ENCODE data around the gene CORO7. TPM values are rescaled to one million over a fixed set of nuclear protein-coding genes. Genes with fewer than 3 reads are reported as not detected.
"Not testable (repeated sequence)": the region's sequence is repeated elsewhere in the genome, so short reads cannot be mapped to it uniquely, and the experiment has no call there.

Gene CORO7
- total and polyA plus RNA-seq, 5 donors, result 9.0 to 18.1 (median 15.8) TPM

- Histone ChIP-seq H3K27ac (ENCODE audit: low read length) (no peak overlapping the region), H3K27me3 (ENCODE audit: control insufficient read depth, insufficient read depth) (no peaks in the 10 kb centered on the region), H3K4me3 (ENCODE audit: low read length) (no peak overlapping the region), H3K4me1 (ENCODE audit: control insufficient read depth, insufficient read depth, low read length) (no peaks in the 10 kb centered on the region), H3K9me3 (ENCODE audit: control insufficient read depth, low read length) (no peaks in the 10 kb centered on the region)
- DNase-seq (peak in 2 of 3 donors; percentile 54 to 58), ATAC-seq (peak in 1 of 2 donors; percentile 5)
- 79% methylated on average over 10 of the region's 10 CpGs for WGBS
- intact Hi-C loops (cut with DNase I), result loop anchor here in 1 of 4 donors (10.0 kb wide), 1 partner anchor 54 kb away; no protein-coding TSS in a partner anchor
Measured at GRCh38 chr16:4338712-4339299, 77.6 kb downstream of the CORO7 start.

GRCh38 chr16:4338125-4338582 lies 78.2 kb downstream of the CORO7 start:
- peak in 1 of 2 donors; percentile 2 for ATAC-seq
- Histone ChIP-seq H3K4me1 (ENCODE audit: control insufficient read depth, insufficient read depth, low read length) (no peaks in the 10 kb centered on the region), H3K9me3 (ENCODE audit: control insufficient read depth, low read length) (no peaks in the 10 kb centered on the region), H3K27me3 (ENCODE audit: control insufficient read depth, insufficient read depth) (no peaks in the 10 kb centered on the region), H3K4me3 (ENCODE audit: low read length) (no peak overlapping the region), H3K27ac (ENCODE audit: low read length) (no peak overlapping the region)
- intact Hi-C loops (cut with DNase I), result loop anchor here in 1 of 4 donors (10.0 kb wide), 1 partner anchor 53 kb away; no protein-coding TSS in a partner anchor
- DNase-seq, result peak in 2 of 3 donors; percentile 50 to 58
- WGBS, result 82% methylated on average over 12 of the region's 12 CpGs

- intact Hi-C loops (cut with DNase I), result loop anchor here in 1 of 4 donors (10.0 kb wide), 1 partner anchor 53 kb away; no protein-coding TSS in a partner anchor
- Histone ChIP-seq H3K4me1 (ENCODE audit: control insufficient read depth, insufficient read depth, low read length) (no peaks in the 10 kb centered on the region), H3K27me3 (ENCODE audit: control insufficient read depth, insufficient read depth) (no peaks in the 10 kb centered on the region), H3K4me3 (ENCODE audit: low read length) (no peak overlapping the region), H3K9me3 (ENCODE audit: control insufficient read depth, low read length) (no peaks in the 10 kb centered on the region), H3K27ac (ENCODE audit: low read length) (no peak overlapping the region)
- ATAC-seq (peak in 1 of 2 donors; percentile 1), DNase-seq (peak in 2 of 3 donors; percentile 42 to 52)
- 77% methylated on average over 12 of the region's 12 CpGs for WGBS
Measured at GRCh38 chr16:4337540-4338088, 78.8 kb downstream of the CORO7 start.

GRCh38 chr16:4336701-4337539 lies 79.5 kb downstream of the CORO7 start:
- Histone ChIP-seq H3K27ac (ENCODE audit: low read length) (no peak overlapping the region), H3K4me3 (ENCODE audit: low read length) (no peak overlapping the region), H3K9me3 (ENCODE audit: control insufficient read depth, low read length) (no peaks in the 10 kb centered on the region), H3K27me3 (ENCODE audit: control insufficient read depth, insufficient read depth) (no peaks in the 10 kb centered on the region), H3K4me1 (ENCODE audit: control insufficient read depth, insufficient read depth, low read length) (no peaks in the 10 kb centered on the region)
- WGBS, result 88% methylated on average over 41 of the region's 41 CpGs
- ATAC-seq (no peak), DNase-seq (peak in 2 of 3 donors; percentile 26 to 48)
- intact Hi-C loops (cut with DNase I), result loop anchor here in 1 of 4 donors (10.0 kb wide), 1 partner anchor 52 kb away; no protein-coding TSS in a partner anchor

- intact Hi-C loops (cut with DNase I), result loop anchor here in 3 of 4 donors (5.0 to 10.0 kb wide), 2 partner anchors 48 to 50 kb away; no protein-coding TSS in a partner anchor
- H3K4me3 ChIP-seq (ENCODE audit: low read length), result no peak overlapping the region
- H3K27ac ChIP-seq (ENCODE audit: low read length), result no peak overlapping the region
- H3K4me1 ChIP-seq (ENCODE audit: control insufficient read depth, insufficient read depth, low read length), result no peaks in the 10 kb centered on the region
- DNase-seq (peak in 1 of 3 donors; percentile 60), ATAC-seq (no peak)
- H3K9me3 ChIP-seq (ENCODE audit: control insufficient read depth, low read length), result no peaks in the 10 kb centered on the region
- H3K27me3 ChIP-seq (ENCODE audit: control insufficient read depth, insufficient read depth), result no peaks in the 10 kb centered on the region
- 86% methylated on average over 32 of the region's 32 CpGs for WGBS
Measured at GRCh38 chr16:4334724-4335495, 81.5 kb downstream of the CORO7 start.

- not testable (repeated sequence) for H3K27me3 ChIP-seq (ENCODE audit: control insufficient read depth, insufficient read depth); ATAC-seq; H3K4me3 ChIP-seq (ENCODE audit: low read length); DNase-seq; H3K9me3 ChIP-seq (ENCODE audit: control insufficient read depth, low read length); H3K27ac ChIP-seq (ENCODE audit: low read length); H3K4me1 ChIP-seq (ENCODE audit: control insufficient read depth, insufficient read depth, low read length)
- intact Hi-C loops (cut with DNase I), result loop anchor here in 3 of 4 donors (5.0 to 10.0 kb wide), 2 partner anchors 46 to 49 kb away; no protein-coding TSS in a partner anchor
- 92% methylated on average over 9 of the region's 9 CpGs for WGBS
Measured at GRCh38 chr16:4333714-4334113, 82.7 kb downstream of the CORO7 start.

GRCh38 chr16:4333308-4333638 lies 83.1 kb downstream of the CORO7 start:
- no peak for ATAC-seq

GRCh38 chr16:4332623-4333307 lies 83.6 kb downstream of the CORO7 start:
- H3K4me1 ChIP-seq (ENCODE audit: control insufficient read depth, insufficient read depth, low read length), result peaks cover 9% of the 10 kb centered on the region
- no peak overlapping the region for H3K27ac ChIP-seq (ENCODE audit: low read length)
- intact Hi-C loops (cut with DNase I), result loop anchor here in 3 of 4 donors (5.0 to 10.0 kb wide), 2 partner anchors 45 to 48 kb away; no protein-coding TSS in a partner anchor
- no peaks in the 10 kb centered on the region for H3K27me3 ChIP-seq (ENCODE audit: control insufficient read depth, insufficient read depth)
- no peak overlapping the region for H3K4me3 ChIP-seq (ENCODE audit: low read length)
- DNase-seq (peak in 1 of 3 donors; percentile 52), ATAC-seq (no peak)
- no peaks in the 10 kb centered on the region for H3K9me3 ChIP-seq (ENCODE audit: control insufficient read depth, low read length)
- WGBS, result 84% methylated on average over 19 of the region's 19 CpGs

More at GRCh38 chr16:4333308-4333638, 83.1 kb downstream of the CORO7 start:
- intact Hi-C loops (cut with DNase I), result loop anchor here in 3 of 4 donors (5.0 to 10.0 kb wide), 2 partner anchors 46 to 48 kb away; no protein-coding TSS in a partner anchor
- H3K27ac ChIP-seq (ENCODE audit: low read length), result no peak overlapping the region
- H3K9me3 ChIP-seq (ENCODE audit: control insufficient read depth, low read length), result no peaks in the 10 kb centered on the region
- WGBS, result 75% methylated on average over 9 of the region's 9 CpGs
- H3K27me3 ChIP-seq (ENCODE audit: control insufficient read depth, insufficient read depth), result no peaks in the 10 kb centered on the region
- no peak overlapping the region for H3K4me3 ChIP-seq (ENCODE audit: low read length)
- H3K4me1 ChIP-seq (ENCODE audit: control insufficient read depth, insufficient read depth, low read length), result peaks cover 9% of the 10 kb centered on the region
- no peak for DNase-seq

GRCh38 chr16:4332083-4332482 lies 84.3 kb downstream of the CORO7 start:
- intact Hi-C loops (cut with DNase I), result loop anchor here in 3 of 4 donors (5.0 to 10.0 kb wide), 2 partner anchors 45 to 47 kb away; no protein-coding TSS in a partner anchor
- H3K27ac ChIP-seq (ENCODE audit: low read length), result no peak overlapping the region
- 85% methylated on average over 14 of the region's 14 CpGs for WGBS

More at GRCh38 chr16:4332083-4332482, 84.3 kb downstream of the CORO7 start:
- ATAC-seq (no peak), DNase-seq (peak in 1 of 3 donors; percentile 45)
- Histone ChIP-seq H3K4me3 (ENCODE audit: low read length) (no peak overlapping the region), H3K27me3 (ENCODE audit: control insufficient read depth, insufficient read depth) (no peaks in the 10 kb centered on the region), H3K4me1 (ENCODE audit: control insufficient read depth, insufficient read depth, low read length) (peaks cover 12% of the 10 kb centered on the region), H3K9me3 (ENCODE audit: control insufficient read depth, low read length) (no peaks in the 10 kb centered on the region)
